Stimulated activated CD8-positive, alpha-beta memory T cell treated with anti-CD3 and anti-CD28 coated beads, Interleukin-7, amount 100 ng/mL, for 1 hour (primary cell): ENCODE data around the gene DDA1.
"Not testable (repeated sequence)": the region's sequence is repeated elsewhere in the genome, so short reads cannot be mapped to it uniquely, and the experiment has no call there.

Experiments used
- DNase-seq, 2 donors: peaks; one replicate each; pipeline ENCODE4 v3.0.0-alpha.2; 2020; ENCODE audit warnings: low read depth in 2 of 2

DDA1 gene

DNA sequence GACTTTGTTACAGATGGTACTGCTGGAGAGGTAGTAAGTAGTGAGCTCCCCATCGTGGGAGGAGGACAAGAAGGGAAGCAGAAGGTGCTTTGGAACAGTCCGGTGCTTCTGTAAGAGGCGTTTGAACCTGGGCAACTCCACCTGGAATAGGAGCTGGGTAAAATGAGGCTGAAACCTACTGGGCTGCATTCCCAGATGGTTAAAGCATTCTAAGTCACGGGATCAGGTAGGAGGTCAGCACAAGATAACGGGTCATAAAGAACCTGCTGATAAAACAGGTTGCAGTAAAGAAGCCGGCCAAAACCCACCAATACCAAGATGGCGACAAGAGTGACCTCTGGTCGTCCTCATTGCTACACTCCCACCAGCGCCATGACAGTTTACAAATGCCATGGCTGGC is 22.6 kb upstream of the DDA1 start:
- no peak for DNase-seq

GRCh38 chr19:17289489-17289888 is 19.9 kb upstream of the DDA1 start:
- DNase-seq, result no peak

GRCh38 chr19:17292301-17293074 is 16.9 kb upstream of the DDA1 start:
- DNase-seq, result peak; percentile 59 to 64

- DNase-seq, result no peak
Measured at GRCh38 chr19:17293605-17294004, 15.8 kb upstream of the DDA1 start.

GRCh38 chr19:17294051-17294891 is 15.1 kb upstream of the DDA1 start:
- no peak for DNase-seq

- DNase-seq, result not testable (repeated sequence)
Measured at GRCh38 chr19:17295551-17295950, 13.8 kb upstream of the DDA1 start.

- DNase-seq, result no peak
Measured at GRCh38 chr19:17296273-17296672, 13.1 kb upstream of the DDA1 start.

DNA sequence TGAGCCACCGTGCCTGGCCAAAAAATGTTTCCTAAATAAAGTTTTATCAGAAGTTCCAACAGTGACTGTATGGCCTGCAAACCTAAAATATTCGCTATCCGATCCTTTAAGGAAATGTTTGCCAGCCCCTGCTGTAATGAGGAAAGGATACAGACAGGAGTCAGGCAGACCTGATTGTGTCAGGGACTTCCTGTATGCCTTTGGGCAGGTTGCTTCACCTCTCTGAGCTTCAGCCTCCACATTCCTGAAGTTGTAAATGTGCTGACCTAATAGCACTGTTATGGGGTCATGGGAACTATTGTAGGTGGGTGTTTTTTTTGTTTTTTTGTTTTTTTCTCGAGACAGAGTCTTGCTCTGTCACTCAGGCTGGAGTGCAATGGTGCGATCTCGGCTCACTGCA is 12.4 kb upstream of the DDA1 start:
- no peak for DNase-seq

- no peak for DNase-seq
Measured at GRCh38 chr19:17300992-17301619, 8.3 kb upstream of the DDA1 start.

GRCh38 chr19:17302391-17303166 is 6.8 kb upstream of the DDA1 start:
- no peak for DNase-seq

GRCh38 chr19:17303167-17303939 is 6.0 kb upstream of the DDA1 start, which contains the start of gene ABHD8:
Gene ABHD8 (minus strand): TSS chr19:17303425. CDS start chr19:17301616, 1,809 bp downstream.
- peak; percentile 82 to 89 for DNase-seq

- DNase-seq, result no peak
Measured at GRCh38 chr19:17303940-17304267, 5.5 kb upstream of the DDA1 start.

DNA sequence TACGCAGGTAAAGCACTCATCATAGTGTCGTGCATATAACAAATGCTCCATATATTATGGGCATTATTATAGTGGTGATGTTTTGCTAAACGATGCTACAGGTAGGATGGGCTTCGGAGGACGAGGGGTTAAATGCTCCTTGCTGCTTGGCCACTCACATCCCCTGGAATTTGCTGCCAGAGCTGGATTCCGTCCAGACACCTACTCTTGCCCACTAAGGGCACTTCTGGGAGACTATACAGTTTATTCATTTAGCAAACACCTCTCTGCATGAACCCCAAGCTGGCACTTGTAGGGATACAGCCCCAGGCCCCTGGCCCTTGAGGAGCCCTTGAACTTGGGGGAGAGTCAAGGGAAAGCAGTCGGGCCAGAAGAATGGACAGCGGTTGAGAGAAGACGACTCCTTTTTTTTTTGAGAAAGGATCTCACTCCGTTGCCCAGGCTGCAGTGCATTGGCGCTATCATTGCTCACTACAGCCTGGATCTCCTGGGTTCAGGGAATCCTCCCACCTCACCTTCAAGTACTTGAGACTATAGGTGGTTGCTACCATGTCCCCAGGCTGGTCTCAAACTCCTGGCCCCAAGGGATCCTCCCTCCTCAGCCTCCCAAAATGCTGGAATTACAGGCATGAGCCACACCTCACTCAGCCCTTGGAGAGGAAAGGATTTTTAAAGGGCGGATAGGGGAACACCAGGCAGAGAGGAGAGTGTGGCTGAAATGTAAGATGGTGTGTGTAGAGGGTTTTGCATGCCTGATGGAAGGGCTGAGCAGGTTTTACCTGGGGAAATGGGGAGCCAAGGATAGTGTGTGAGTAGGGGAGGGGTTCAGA is 4.8 kb upstream of the DDA1 start:
- DNase-seq, result no peak

- no peak for DNase-seq
Measured at GRCh38 chr19:17305216-17305516, 4.2 kb upstream of the DDA1 start.

DNA sequence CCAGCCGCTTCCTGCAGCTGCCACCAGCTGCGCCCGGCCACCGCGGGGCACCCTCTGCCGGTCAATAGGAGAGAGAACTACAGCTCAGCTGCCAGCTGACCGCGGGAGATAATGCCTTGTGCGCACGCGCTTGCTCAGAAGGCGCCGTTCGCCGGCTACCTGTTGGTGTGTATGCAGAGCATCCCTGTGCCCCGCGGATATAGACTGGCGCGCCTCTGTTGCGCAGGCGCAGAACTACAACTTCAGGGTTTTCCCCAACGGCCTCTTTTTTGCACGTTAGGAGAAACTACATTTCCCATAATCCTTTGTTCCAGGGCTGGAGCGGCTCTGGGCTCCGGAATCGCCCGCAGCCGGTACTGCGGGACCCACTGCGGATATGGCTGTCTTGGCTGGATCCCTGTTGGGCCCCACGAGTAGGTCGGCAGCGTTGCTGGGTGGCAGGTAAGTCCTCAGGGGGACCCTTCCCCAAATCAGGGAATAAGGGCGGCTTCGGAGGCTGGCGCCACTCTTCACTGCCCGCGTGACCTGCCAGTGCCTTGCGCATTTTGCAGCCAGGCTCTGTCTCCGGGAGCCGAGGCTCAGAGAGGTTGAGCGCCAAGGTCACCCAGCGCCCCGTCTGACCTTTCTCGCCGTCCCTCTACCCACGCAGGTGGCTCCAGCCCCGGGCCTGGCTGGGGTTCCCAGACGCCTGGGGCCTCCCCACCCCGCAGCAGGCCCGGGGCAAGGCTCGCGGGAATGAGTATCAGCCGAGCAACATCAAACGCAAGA is 3.7 kb upstream of the DDA1 start, which contains the start of gene MRPL34:
Gene MRPL34, plus strand, starts transcription at position 356 of the 768 bp plus-strand sequence. Its CDS starts 21 bp downstream, at position 377.
- DNase-seq, result peak; percentile 84 to 86

DNA sequence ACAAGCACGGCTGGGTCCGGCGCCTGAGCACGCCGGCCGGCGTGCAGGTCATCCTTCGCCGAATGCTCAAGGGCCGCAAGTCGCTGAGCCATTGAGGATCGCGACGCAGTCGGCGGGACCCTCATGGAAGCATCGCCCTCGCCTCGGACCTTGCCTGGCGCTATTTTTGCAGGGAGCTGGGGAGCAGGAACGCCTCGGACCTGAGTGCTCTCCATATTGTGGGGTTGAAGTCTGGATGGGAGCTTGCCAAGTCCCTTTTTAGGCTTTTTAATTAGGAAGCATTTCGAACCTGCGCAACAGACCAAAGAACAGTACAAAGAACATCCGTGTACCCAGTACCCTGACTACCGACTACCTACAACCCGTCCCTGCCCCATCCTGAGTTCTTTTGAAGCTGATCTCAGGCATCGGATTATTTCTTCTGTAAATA is 3.1 kb upstream of the DDA1 start:
- no peak for DNase-seq

DNA sequence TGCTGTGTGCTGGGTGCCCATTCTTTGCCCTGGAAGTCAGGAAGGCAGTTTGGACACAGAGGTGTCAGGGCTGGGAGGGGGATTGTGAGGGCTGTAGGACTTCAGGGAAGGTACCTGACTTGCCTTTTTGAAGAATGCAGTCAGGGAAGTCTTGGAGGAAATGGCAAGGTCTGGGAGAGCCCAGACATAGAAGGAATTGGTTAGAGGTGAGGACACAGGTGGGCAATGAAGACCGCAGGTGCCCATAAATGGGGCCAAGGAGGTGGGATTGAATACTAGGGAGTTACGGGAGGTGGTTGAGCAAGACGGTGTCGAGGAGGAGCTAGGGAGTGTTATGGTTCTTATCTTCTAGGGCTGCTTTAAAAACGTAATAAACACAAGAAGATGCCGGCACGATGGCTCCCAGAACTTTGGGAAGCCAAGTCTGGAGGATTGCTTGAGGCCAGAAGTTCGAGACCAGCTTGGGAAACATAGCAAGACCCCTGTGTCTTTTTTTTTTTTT is 1.4 kb upstream of the DDA1 start:
- no peak for DNase-seq

- no peak for DNase-seq
Measured at GRCh38 chr19:17309965-17310461, 650 bp downstream of the DDA1 start.
